Fibroblast of the aortic adventitia (primary cell): ENCODE results near the gene PRR15. TPM values are rescaled to one million over a fixed set of nuclear protein-coding genes. Genes with fewer than 3 reads are reported as not detected.

Experiments used
- DNase-seq: peaks from one replicate; pipeline ENCODE4 v3.0.0-alpha.2; 2010; ENCODE audit warnings: low read depth
- H3K4me3 ChIP-seq: 2 replicates; pipeline ENCODE4 v1.5.1; 2011; ENCODE audit warnings: low read depth, mild to moderate bottlenecking, control low read depth, low read length, moderate library complexity
- CTCF ChIP-seq: IDR thresholded peaks from 2 replicates; pipeline ENCODE4 v1.5.1; 2011; ENCODE audit warnings: mild to moderate bottlenecking, low read length, control low read depth, inconsistent platforms; ENCODE audit not compliant: insufficient read depth
- total RNA-seq: library from RNA; depleted of rRNA; stranded (reverse); fragments of >200 nt; gene quantifications from 2 replicates; pipeline ENCODE4 v1.2.3, GENCODE V29; 2012; ENCODE audit warnings: low replicate concordance

PRR15 gene
- total RNA-seq, 1 donor: 2.4 TPM

- no peak for TF ChIP-seq CTCF
- H3K4me3 ChIP-seq: no peak overlapping the region
- no peak for DNase-seq
Measured at GRCh38 chr7:29567174-29567573, 3.5 kb downstream of the PRR15 start.

GRCh38 chr7:29569648-29570047, 6.0 kb downstream of the PRR15 start:
- no peak for TF ChIP-seq CTCF
- DNase-seq: no peak
- no peak overlapping the region for H3K4me3 ChIP-seq

- DNase-seq: no peak
- no peak overlapping the region for H3K4me3 ChIP-seq
- TF ChIP-seq CTCF: no peak
Measured at GRCh38 chr7:29572558-29572957, 8.9 kb downstream of the PRR15 start.

- TF ChIP-seq CTCF: no peak
- no peak for DNase-seq
- no peak overlapping the region for H3K4me3 ChIP-seq
Measured at GRCh38 chr7:29573567-29573966, 9.9 kb downstream of the PRR15 start.

GRCh38 chr7:29574659-29575058, 11.0 kb downstream of the PRR15 start:
- no peak for DNase-seq
- TF ChIP-seq CTCF: no peak
- H3K4me3 ChIP-seq: no peak overlapping the region

- no peak for DNase-seq
- no peak for TF ChIP-seq CTCF
- H3K4me3 ChIP-seq: no peak overlapping the region
Measured at GRCh38 chr7:29587195-29587808, 23.7 kb downstream of the PRR15 start.

GRCh38 chr7:29588212-29588611, 24.6 kb downstream of the PRR15 start:
- no peak overlapping the region for H3K4me3 ChIP-seq
- no peak for DNase-seq
- TF ChIP-seq CTCF: no peak
